NCI-H2107 treated with DMSO at 0.1 percent for 48 hours (cell line): ENCODE results near the gene IZUMO1.
"Not testable (repeated sequence)": the region's sequence is repeated elsewhere in the genome, so short reads cannot be mapped to it uniquely, and the experiment has no call there.

Experiments
- DNase-seq: peaks from one replicate; lab custom pipeline; 2025; ENCODE audit not compliant: unreplicated experiment; lab: John Stamatoyannopoulos, UW

The IZUMO1 gene

DNA sequence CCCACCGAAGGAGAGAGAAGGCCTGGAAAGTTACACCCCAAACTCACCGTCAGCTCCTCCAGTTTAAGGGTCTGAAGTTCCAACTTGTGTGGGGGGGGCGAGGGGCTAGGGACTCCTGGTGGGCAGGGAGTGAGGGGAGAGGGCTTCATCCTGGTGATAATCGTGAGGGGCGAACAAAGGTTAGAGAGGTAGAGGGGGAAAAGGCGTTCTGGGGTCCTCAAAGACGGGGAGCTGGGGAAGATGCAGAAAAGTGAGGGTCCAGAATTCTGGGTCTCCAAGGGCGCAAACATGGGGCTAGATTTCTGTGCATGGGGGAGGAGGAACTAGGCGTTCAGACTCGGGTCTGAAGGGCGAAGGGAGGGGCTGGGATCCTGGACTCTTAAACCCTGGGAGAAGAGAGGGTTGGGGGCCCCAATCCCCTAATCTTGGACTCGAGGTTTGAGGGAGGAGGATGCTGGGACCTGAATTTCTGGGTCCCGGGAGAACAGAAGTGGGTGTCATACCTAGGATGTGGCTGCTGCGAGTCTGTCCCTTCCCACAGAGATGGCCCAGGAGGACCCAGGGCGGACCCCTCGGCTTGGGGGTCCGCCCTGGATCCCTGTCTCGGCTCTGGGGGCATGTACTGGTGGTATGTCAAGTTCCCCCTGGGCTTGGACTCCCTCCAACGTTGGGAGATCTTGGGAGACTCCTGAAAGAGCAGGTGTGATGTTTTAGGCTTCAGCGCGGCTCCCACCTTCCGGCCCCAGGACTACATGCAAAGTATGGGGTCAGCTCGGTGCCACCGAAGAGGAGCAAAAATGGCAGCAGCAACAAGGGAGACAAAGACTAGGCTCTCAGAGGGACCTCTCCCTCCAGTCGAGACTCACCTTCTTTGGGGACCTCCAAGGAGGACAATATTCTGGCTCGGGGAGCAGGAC lies 31.7 kb downstream of the IZUMO1 start:
- DNase-seq = no peak

DNA sequence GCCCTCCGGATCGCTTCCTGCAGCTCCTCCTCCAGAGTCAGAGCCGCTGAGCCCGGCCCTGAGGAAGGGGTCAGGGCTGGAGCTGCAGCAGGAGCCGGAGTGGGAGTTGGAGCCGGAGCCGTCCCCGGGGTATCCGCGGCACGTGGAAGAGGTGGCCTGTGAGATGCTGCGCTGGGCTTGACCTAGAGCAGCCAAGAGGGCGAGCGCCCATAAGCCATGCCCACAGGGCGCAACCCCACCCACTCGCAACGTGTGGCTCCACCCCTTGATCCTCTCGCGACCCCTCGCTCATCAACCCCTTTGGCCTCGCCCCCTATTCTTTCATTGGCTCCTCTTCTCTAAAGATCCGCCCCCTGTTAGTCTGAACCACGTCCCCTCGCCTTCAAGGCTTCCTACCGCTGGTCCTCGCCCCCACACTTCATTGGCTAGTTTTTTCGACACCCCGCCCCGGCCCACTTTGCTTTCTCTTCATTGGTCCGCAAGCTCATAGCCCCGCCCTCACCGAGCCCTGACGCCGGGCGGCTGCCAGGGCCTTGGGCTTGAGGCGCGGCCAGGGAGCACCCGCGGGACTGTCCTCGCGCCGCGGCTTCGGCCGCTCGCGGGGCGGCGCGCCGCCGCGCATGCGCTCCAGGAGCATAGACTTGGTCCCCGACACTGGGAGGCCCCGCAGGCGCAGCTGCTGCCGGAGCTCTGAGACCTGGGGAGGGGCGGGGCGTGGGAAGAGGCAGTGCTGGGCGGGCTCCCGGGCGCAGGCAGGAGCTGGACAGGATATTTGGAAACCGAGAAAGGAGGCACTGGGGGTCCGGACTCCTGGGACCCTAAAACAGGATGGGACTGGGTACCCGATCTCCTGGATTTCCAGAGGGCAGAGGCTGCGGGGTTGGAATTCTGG lies 32.6 kb downstream of the IZUMO1 start:
- peak; percentile 98 for DNase-seq

GRCh38 chr19:48713041-48713863 lies 33.5 kb downstream of the IZUMO1 start:
- DNase-seq = no peak

GRCh38 chr19:48711106-48711662 lies 35.5 kb downstream of the IZUMO1 start:
- no peak for DNase-seq

DNA sequence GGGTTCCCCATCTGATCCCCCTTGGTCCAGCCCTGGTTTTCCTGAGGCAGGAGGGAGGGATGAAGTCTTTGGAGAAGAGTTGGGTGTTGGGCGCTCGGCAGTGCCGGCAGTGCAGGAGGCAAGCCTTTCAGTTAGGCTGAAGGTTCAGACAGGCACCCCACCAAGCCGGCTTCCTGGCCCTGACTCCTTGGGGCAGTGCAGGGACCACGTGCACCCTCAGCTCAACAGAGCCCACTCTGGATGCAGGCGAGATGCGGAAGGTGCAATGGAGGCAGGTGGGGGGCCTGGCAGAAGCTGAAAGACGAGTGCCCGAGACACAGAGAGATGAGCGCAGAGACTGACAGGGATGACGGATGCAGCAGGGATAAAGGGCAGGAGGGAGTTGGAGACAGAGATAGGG lies 38.2 kb downstream of the IZUMO1 start:
- DNase-seq = no peak

DNA sequence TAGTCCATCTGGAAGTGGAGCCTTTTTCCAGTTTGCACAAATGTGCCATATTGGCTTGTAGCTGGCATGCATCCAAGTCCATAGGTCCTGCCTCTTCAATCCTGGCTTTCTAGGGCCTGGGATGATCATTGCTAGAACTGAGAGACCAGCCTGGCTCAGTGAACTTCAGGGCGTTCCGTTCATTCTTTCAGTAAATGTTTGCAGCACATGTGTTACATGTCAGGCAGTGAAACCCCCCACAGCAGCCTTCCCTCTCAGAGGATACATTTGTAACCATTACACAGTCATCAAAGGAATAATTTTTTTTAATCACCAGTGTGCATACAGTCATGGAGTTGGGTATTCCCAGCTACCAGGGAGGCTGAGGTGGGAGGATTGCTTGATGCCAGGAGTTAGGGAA lies 41.3 kb downstream of the IZUMO1 start:
- no peak for DNase-seq

DNA sequence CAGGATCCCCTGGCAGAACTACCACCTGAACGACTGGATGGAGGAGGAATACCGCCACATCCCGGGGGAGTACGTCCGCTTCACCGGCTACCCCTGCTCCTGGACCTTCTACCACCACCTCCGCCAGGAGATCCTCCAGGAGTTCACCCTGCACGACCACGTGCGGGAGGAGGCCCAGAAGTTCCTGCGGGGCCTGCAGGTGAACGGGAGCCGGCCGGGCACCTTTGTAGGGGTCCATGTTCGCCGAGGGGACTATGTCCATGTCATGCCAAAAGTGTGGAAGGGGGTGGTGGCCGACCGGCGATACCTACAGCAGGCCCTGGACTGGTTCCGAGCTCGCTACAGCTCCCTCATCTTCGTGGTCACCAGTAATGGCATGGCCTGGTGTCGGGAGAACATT lies 43.4 kb downstream of the IZUMO1 start:
- no peak for DNase-seq

- no peak for DNase-seq
Observed at GRCh38 chr19:48702701-48703100, 44.0 kb downstream of the IZUMO1 start.

- DNase-seq = no peak
Observed at GRCh38 chr19:48698046-48698445, 48.7 kb downstream of the IZUMO1 start.

DNA sequence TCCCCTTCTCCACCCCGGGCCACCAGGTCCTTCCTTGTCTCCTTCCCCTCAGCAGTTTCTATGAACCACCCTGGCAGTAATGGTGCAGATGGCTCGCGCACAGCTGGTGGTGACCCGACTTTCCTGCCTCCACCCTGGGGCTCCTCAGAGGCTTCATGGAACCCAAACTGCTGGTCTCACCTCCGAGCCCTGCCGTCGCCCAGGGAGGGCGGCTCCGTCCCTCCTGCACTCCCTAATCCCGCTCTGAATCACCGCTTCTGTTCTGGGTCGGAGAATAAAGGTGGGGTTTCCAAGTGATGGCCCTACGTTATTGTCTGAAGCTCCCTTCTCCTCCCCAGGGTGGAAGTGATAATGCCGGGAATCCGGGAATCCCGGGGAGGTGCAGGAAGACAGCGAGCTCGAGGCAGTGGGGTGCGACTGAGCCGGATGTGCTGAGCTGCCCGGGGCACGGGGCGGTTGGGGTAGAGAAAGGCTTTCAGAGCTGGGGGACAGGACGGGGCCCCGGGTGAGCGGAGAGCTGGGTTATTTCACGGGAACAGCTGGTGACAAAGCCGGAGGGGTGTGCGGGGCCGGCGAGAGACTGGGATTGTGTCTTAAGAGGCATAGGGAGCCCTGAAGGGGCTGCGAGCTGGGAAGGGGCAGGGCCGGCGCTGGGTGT lies 50.2 kb downstream of the IZUMO1 start:
- no peak for DNase-seq

GRCh38 chr19:48695743-48696352 lies 50.9 kb downstream of the IZUMO1 start, which contains the start of gene FUT2:
FUT2 (plus strand) TSS chr19:48695971; CDS start chr19:48702957, 6,986 bp downstream.
- peak; percentile 55 for DNase-seq

- DNase-seq = not testable (repeated sequence)
Observed at GRCh38 chr19:48693629-48694028, 53.1 kb downstream of the IZUMO1 start.
